Effector memory CD8-positive, alpha-beta T cell (primary cell): ENCODE measurements around the gene KLHL33.

Experiments
- ATAC-seq: fragments of 150-1000 bp; cut with Tn5 transposase; replicated peaks from 2 replicates; pipeline ENCODE4 v1.10.0; 2021; ENCODE audit warnings: mild to moderate bottlenecking, moderate library complexity
- DNase-seq, 3 experiments: peaks; one replicate each; pipeline ENCODE4 v3.0.0; 2021
- H3K27ac Mint-ChIP-seq, 2 donors: one replicate each; pipeline ENCODE4 v1.8.0; 2022; ENCODE audit warnings: mild to moderate bottlenecking in 2 of 2, mixed read lengths in 2 of 2, moderate library complexity in 2 of 2
- H3K27me3 Mint-ChIP-seq, 2 donors: one replicate each; pipeline ENCODE4 v1.8.0; 2022; ENCODE audit warnings: mixed read lengths in 2 of 2
- H3K36me3 Mint-ChIP-seq: one replicate; pipeline ENCODE4 v1.8.0; 2022; ENCODE audit warnings: mild to moderate bottlenecking, moderate library complexity, mixed read lengths; ENCODE audit not compliant: insufficient read depth
- H3K4me1 Mint-ChIP-seq, 2 donors: one replicate each; pipeline ENCODE4 v1.8.0; 2022; ENCODE audit warnings: low read depth in 2 of 2, mixed read lengths in 2 of 2
- H3K4me3 Mint-ChIP-seq, 2 donors: one replicate each; pipeline ENCODE4 v1.8.0; 2022; ENCODE audit warnings: mild to moderate bottlenecking in 2 of 2, mixed read lengths in 2 of 2, moderate library complexity in 2 of 2
- H3K9me3 Mint-ChIP-seq, 2 donors: one replicate each; pipeline ENCODE4 v1.8.0; 2022; ENCODE audit warnings: mixed read lengths in 2 of 2

KLHL33 gene

GRCh38 chr14:20416223-20416622 is 19.7 kb downstream of the KLHL33 start:
- H3K4me1 Mint-ChIP-seq = peaks cover 13 to 27% of the 10 kb centered on the region in 2 donors
- H3K27me3 Mint-ChIP-seq = no peaks in the 10 kb centered on the region
- H3K9me3 Mint-ChIP-seq = no peaks in the 10 kb centered on the region
- peaks cover 5% of the 10 kb centered on the region for H3K36me3 Mint-ChIP-seq
- peak overlapping the region in 1 of 2 donors; percentile 15 for H3K27ac Mint-ChIP-seq
- no peak for ATAC-seq
- no peak for DNase-seq
- H3K4me3 Mint-ChIP-seq = no peak overlapping the region

- no peaks in the 10 kb centered on the region for H3K27me3 Mint-ChIP-seq
- DNase-seq (peak; percentile 32 to 52 (median 36)), ATAC-seq (peak; percentile 18)
- H3K9me3 Mint-ChIP-seq = no peaks in the 10 kb centered on the region
- peaks cover 18 to 31% of the 10 kb centered on the region in 2 donors for H3K4me1 Mint-ChIP-seq
- peak overlapping the region in 1 of 2 donors; percentile 15 for H3K27ac Mint-ChIP-seq
- H3K36me3 Mint-ChIP-seq = peaks cover 5% of the 10 kb centered on the region
- H3K4me3 Mint-ChIP-seq = no peak overlapping the region
These were observed 20.2 kb downstream of the KLHL33 start for GRCh38 chr14:20415782-20416206.

GRCh38 chr14:20413744-20414082 is 22.3 kb downstream of the KLHL33 start:
- Mint-ChIP-seq H3K9me3 (no peaks in the 10 kb centered on the region), H3K36me3 (peaks cover 5% of the 10 kb centered on the region), H3K4me3 (peak overlapping the region; percentile 88 to 94), H3K4me1 (peaks cover 24 to 42% of the 10 kb centered on the region in 2 donors), H3K27ac (peak overlapping the region; percentile 94 to 98), H3K27me3 (no peaks in the 10 kb centered on the region)
- ATAC-seq = peak; percentile 14
- peak; percentile 8 to 19 (median 12) for DNase-seq

- peaks cover 24 to 45% of the 10 kb centered on the region in 2 donors for H3K4me1 Mint-ChIP-seq
- H3K27me3 Mint-ChIP-seq = no peaks in the 10 kb centered on the region
- DNase-seq (peak; percentile 56 to 67 (median 59)), ATAC-seq (peak; percentile 71)
- H3K4me3 Mint-ChIP-seq = peak within 1 kb of the TSS; percentile 88 to 94
- H3K27ac Mint-ChIP-seq = peak within 1 kb of the TSS; percentile 94 to 98
- H3K9me3 Mint-ChIP-seq = no peaks in the 10 kb centered on the region
- peaks cover 5% of the 10 kb centered on the region for H3K36me3 Mint-ChIP-seq
These were observed 22.9 kb downstream of the KLHL33 start, which contains the start of gene TEP1 for GRCh38 chr14:20412876-20413743. Gene TEP1 (minus strand): TSS chr14:20413501. CDS start chr14:20408439, 5,062 bp downstream.

GRCh38 chr14:20412411-20412810 is 23.6 kb downstream of the KLHL33 start:
- peak overlapping the region; percentile 94 to 98 for H3K27ac Mint-ChIP-seq
- no peaks in the 10 kb centered on the region for H3K27me3 Mint-ChIP-seq
- H3K9me3 Mint-ChIP-seq = no peaks in the 10 kb centered on the region
- DNase-seq (no peak), ATAC-seq (peak; percentile 58)
- peaks cover 28 to 50% of the 10 kb centered on the region in 2 donors for H3K4me1 Mint-ChIP-seq
- H3K36me3 Mint-ChIP-seq = peaks cover 7% of the 10 kb centered on the region
- H3K4me3 Mint-ChIP-seq = peak overlapping the region; percentile 88 to 94

GRCh38 chr14:20409226-20409625 is 26.7 kb downstream of the KLHL33 start:
- Mint-ChIP-seq H3K27me3 (no peaks in the 10 kb centered on the region), H3K27ac (peak overlapping the region; percentile 2 to 47), H3K4me3 (no peak overlapping the region), H3K9me3 (no peaks in the 10 kb centered on the region), H3K4me1 (peaks cover 35 to 54% of the 10 kb centered on the region in 2 donors), H3K36me3 (peaks cover 35% of the 10 kb centered on the region)
- DNase-seq = no peak
- no peak for ATAC-seq

GRCh38 chr14:20403521-20403920 is 32.4 kb downstream of the KLHL33 start:
- Mint-ChIP-seq H3K4me1 (peaks cover 20 to 30% of the 10 kb centered on the region in 2 donors), H3K36me3 (peaks cover 84% of the 10 kb centered on the region), H3K9me3 (no peaks in the 10 kb centered on the region), H3K4me3 (no peak overlapping the region), H3K27ac (peak overlapping the region in 1 of 2 donors; percentile 54), H3K27me3 (no peaks in the 10 kb centered on the region)
- no peak for ATAC-seq
- no peak for DNase-seq

GRCh38 chr14:20400965-20401593 is 34.9 kb downstream of the KLHL33 start:
- Mint-ChIP-seq H3K36me3 (peaks cover 86% of the 10 kb centered on the region), H3K4me1 (peaks cover 10 to 12% of the 10 kb centered on the region in 2 donors), H3K27me3 (no peaks in the 10 kb centered on the region), H3K4me3 (no peak overlapping the region), H3K9me3 (no peaks in the 10 kb centered on the region), H3K27ac (peak overlapping the region; percentile 49 to 80)
- no peak for DNase-seq
- peak; percentile 12 for ATAC-seq

- H3K9me3 Mint-ChIP-seq = no peaks in the 10 kb centered on the region
- peak overlapping the region in 1 of 2 donors; percentile 80 for H3K27ac Mint-ChIP-seq
- no peak for ATAC-seq
- no peak for DNase-seq
- H3K4me1 Mint-ChIP-seq = peaks cover 10 to 11% of the 10 kb centered on the region in 2 donors
- no peaks in the 10 kb centered on the region for H3K27me3 Mint-ChIP-seq
- no peak overlapping the region for H3K4me3 Mint-ChIP-seq
- H3K36me3 Mint-ChIP-seq = peaks cover 81% of the 10 kb centered on the region
These were observed 35.4 kb downstream of the KLHL33 start for GRCh38 chr14:20400589-20400964.

GRCh38 chr14:20397511-20397910 is 38.5 kb downstream of the KLHL33 start:
- Mint-ChIP-seq H3K27ac (no peak overlapping the region), H3K4me1 (peaks cover 7 to 11% of the 10 kb centered on the region in 2 donors), H3K4me3 (no peak overlapping the region), H3K9me3 (no peaks in the 10 kb centered on the region), H3K27me3 (no peaks in the 10 kb centered on the region), H3K36me3 (peaks cover 66% of the 10 kb centered on the region)
- ATAC-seq (no peak), DNase-seq (no peak)

- Mint-ChIP-seq H3K27ac (no peak overlapping the region), H3K36me3 (peaks cover 70% of the 10 kb centered on the region)
These were observed 44.5 kb downstream of the KLHL33 start for GRCh38 chr14:20391505-20391904.

GRCh38 chr14:20388159-20388558 is 47.8 kb downstream of the KLHL33 start:
- ATAC-seq (no peak), DNase-seq (no peak)
- H3K9me3 Mint-ChIP-seq = no peaks in the 10 kb centered on the region
- no peak overlapping the region for H3K4me3 Mint-ChIP-seq
- peaks cover 88% of the 10 kb centered on the region for H3K36me3 Mint-ChIP-seq
- H3K27ac Mint-ChIP-seq = peak overlapping the region in 1 of 2 donors; percentile 65
- peaks cover 0 to 4% of the 10 kb centered on the region in 2 donors for H3K4me1 Mint-ChIP-seq
- H3K27me3 Mint-ChIP-seq = no peaks in the 10 kb centered on the region

More at GRCh38 chr14:20391505-20391904, 44.5 kb downstream of the KLHL33 start:
- Mint-ChIP-seq H3K9me3 (no peaks in the 10 kb centered on the region), H3K4me1 (peaks cover 0 to 4% of the 10 kb centered on the region in 2 donors), H3K4me3 (no peak overlapping the region), H3K27me3 (no peaks in the 10 kb centered on the region)
- ATAC-seq = no peak
- DNase-seq = no peak

GRCh38 chr14:20387576-20387975 is 48.4 kb downstream of the KLHL33 start:
- Mint-ChIP-seq H3K27me3 (no peaks in the 10 kb centered on the region), H3K36me3 (peaks cover 85% of the 10 kb centered on the region), H3K27ac (peak overlapping the region in 1 of 2 donors; percentile 13), H3K9me3 (no peaks in the 10 kb centered on the region), H3K4me3 (no peak overlapping the region), H3K4me1 (peaks cover 0 to 4% of the 10 kb centered on the region in 2 donors)
- ATAC-seq (no peak), DNase-seq (no peak)
